ENCODE measurements around the gene IL1R1.
"Not testable (repeated sequence)": the region's sequence is repeated elsewhere in the genome, so short reads cannot be mapped to it uniquely, and the experiment has no call there.

Gene IL1R1, protein sequence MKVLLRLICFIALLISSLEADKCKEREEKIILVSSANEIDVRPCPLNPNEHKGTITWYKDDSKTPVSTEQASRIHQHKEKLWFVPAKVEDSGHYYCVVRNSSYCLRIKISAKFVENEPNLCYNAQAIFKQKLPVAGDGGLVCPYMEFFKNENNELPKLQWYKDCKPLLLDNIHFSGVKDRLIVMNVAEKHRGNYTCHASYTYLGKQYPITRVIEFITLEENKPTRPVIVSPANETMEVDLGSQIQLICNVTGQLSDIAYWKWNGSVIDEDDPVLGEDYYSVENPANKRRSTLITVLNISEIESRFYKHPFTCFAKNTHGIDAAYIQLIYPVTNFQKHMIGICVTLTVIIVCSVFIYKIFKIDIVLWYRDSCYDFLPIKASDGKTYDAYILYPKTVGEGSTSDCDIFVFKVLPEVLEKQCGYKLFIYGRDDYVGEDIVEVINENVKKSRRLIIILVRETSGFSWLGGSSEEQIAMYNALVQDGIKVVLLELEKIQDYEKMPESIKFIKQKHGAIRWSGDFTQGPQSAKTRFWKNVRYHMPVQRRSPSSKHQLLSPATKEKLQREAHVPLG

DNA sequence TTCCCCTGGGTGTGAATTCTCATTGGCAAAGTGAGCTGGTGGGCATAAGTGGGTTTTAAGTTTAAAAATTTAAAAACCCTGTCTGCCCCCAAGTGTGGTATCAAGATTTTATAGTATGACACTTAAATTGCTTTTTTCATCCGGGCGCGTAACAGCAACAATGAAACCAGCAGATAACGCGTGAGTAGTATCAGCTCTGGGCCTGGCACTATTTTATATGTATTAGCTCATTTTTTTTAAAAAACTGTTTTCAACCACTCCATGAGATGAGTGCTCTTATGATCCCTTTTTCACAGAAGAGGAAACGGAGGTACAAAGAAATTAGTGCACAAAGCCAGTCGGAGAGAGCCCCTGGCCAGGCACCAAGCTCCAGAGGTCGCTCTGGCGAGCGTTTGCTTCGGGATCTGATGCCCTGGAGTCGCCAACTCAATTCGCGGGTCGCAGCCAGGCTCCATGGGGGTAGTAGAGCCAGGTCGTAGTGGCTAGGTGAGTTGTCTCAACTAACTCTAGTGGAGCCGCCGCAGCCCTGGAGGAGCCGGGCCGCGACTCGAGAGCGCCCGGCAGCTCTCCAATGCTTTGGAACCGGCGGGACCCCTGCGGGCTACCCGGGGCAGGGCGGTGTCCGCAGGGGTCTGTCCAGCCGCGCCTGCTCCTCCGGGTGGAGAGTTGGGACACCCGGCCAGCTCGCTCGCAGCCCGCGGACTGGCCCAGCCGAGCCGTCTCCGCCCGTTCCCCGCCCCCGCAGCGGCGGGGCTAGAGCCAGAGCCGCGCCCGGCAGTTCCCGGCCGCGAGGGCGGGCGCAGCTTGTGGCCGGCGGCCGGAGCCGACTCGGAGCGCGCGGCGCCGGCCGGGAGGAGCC, at the start of gene IL1R1:
Gene IL1R1 (plus strand): TSS at position 777 of the 859 bp plus-strand sequence. CDS start 14,979 bp downstream, outside the sequence.
- DNase-seq: no peak

DNA sequence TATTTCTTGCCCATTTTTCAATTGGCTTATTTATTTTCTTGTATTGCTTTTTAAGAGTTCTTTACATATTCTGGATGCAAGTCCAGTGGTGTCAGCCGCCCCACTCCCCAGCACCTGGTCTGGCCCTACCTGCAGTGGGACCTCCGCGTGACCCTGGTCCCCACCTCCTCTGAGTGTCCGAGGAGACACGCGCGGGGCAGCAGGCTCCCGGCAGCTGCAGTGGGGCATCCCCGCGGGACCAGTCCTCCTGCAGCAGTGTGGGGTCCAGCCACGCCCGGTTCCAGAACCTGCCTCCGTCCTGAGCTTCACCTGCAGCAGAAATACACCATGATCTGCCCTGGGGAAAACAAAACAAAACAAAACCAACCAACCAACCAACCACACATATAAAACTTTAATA, 48.9 kb upstream of the IL1R1 start:
- no peak for DNase-seq

DNA sequence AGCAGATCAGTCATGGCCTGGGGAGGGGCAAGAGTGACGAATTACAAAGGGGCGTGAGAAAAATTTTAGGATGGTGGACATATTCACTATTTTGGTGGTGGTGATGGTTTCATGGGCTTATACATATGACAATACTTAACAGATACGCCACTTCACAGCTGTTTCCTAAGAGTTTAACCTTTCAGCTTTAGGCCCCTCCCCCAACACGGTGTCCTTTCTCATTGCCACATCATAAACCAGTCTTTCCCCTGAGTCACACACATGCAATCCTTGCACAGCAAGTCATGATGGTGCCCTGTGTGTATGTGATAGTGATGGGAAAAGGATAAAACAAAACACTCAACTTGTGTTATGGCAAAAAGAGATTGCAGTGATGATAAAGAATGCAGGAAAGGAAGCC, 47.6 kb upstream of the IL1R1 start:
- no peak for DNase-seq

DNA sequence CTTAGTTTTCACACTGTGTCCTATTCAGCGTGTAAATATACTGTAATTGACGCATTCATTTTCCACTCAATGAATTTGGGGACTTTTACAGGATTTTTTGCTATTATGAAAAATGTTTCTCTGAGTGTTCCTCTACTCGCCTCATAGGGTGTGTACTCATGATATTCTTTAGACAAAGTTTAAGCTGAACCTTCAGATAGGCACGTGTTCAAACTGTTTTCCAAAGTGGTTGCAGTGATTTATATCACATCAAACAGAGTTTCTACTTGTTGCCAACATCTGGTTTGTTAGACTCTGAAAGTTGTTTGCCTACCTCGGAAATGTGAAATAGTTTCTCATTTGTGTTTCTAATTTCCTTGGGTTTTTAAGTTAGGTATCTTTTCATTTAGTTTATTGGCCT, 46.4 kb upstream of the IL1R1 start:
- no peak for DNase-seq

DNA sequence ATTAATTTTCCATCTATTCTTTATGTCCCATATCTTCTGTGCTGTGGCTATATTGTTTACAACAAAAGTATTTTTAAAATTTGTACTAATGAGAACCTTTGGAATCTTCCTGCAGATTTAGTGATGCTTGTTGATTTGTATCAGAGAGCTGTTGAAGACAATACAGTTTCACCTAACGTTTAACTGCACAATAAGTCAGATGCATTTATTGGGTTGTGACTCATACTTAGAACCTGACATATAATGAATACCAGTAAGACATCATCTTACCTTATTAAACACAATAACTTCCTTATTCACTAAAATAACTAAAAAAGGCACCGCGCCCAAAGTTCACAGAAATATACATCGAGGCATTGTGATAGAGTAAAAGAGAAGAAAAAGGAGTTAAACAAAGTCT, 43.8 kb upstream of the IL1R1 start:
- DNase-seq: no peak

DNA sequence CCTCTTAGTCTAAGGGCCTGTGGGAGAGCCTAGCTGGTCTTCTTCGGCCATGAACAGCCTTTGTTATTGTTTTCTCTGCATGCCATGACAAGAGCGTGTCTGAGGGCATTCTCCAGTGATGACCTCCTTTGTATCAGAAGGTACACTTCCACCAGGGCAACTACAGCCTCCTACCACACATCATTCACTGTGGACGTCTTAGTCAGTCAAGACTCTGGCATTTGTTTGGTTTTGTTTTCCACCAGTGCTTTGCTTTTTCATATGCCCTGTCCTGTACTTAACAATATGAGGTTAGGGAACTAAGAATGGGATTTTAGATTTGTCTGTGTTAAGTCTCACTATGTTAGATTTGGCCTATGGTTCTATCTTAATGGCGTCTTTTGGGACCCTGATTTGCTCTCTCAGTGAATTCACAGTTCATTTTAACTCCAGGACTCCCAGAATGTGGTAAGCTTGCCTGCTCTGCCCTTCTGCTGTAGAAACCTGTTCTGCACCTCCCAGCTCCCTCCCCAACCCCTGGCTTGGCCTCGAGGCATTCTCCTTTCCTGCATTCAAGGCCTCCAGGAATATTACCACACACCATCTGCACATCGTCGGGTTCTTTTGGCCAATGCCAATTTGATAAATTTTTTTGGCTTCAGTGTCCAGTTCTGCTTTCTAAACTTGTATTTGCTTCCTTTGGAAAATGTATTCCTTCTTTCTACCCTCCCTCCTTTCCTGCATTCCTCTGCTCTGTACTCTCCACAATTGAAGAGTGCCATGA, 42.8 kb upstream of the IL1R1 start:
- no peak for DNase-seq

DNA sequence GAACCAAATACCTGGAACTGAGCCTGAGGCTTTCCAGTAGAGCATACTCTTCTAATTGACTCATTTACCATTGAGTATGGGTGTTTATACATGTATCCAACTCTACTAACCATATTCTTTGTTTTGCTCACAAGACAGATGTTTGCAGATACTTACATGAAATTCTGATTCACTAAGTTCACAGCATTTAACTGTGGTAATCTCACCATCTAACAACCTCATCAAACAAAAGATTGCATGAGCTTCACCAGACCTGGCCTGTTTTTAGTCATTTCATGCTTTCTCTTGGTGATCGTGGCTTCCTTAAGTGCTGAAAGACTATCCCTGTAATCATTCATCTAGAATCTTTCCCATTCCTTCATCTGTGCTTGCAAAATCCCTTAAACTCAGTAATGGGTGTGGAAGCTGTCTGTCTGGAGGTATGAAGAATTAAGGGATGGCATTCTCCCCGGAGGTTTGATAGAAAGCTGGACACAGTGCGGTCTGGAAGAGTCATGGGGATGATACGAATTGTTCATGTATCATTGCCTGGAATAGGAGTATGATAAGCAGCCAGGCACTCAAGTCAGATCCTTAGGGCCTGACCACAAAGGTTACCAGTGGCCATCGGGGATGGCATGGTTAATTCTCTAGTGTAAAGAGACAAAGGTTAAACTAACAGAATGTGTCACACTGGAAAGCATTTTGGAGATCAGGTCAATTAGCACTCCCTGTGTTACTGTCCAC, 42.0 kb upstream of the IL1R1 start:
- DNase-seq: no peak

DNA sequence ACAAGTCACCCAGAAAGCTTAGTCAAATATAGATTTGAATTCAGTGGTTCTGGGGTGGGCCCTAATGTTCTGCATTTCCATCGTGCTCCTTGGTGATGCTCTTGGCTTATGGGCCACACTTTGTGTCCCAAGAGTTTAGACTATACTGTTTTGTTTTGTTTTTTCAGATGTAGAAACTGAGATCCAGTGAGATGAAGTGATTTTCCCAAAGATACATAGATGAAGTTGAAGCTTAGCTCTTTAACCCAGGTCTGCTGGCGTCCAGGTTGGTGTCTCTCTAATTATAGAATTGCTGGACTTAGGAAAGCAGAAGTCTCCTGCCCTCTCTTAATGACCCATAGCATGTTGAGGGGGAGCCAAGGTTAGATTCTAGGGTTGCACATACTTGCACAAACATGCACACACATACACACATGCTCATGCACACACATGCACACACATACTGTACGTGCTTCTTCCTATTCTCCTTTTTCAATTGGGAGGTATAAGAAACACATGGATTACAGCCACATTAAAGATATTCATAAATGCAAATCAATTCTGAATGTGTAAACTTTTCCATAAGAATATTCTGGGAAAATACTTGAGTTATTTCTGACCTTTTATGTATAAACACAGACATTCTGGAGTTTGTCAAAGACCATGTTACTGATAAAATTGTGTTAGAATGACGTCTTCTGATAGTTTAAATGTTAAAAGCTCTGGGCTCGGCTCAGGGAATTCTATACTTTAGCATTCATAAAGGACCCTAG, 41.3 kb upstream of the IL1R1 start:
- no peak for DNase-seq

DNA sequence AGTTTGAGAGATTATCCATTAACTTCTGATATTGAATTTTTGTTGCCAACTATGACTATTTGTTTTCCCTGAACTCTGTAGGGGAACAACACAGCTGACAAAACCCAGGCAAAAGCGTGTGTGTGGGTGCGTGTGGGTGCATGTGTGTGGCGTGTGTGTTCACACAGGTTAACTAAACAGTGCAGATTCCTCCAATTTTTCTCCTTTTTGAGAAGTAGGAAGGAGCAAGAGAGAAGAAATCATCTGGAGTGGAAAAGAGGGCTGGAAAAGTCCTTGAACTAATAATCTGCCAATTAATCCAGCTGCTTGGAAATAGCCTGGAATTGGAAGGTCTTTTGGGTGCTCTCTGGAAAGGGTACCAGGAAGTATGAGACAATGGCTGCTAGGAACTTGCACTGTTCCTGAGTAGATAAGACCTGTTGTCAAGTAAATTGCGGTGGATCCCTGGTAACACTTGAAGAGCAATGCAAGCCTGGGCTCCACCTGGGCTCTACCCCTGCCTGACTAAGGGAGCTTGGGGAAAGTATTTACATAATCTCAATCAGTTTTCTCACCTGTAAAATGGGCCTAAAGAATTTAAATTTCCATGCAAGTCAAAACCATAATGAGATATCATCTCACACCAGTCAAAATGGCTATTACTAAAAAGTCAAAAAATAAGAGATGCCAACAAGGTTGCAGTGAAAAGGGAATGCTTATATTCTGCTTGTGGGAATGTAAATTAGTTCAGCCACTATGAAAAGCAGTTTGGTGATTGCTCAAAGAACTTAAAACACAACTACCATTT, 40.5 kb upstream of the IL1R1 start:
- DNase-seq: no peak

DNA sequence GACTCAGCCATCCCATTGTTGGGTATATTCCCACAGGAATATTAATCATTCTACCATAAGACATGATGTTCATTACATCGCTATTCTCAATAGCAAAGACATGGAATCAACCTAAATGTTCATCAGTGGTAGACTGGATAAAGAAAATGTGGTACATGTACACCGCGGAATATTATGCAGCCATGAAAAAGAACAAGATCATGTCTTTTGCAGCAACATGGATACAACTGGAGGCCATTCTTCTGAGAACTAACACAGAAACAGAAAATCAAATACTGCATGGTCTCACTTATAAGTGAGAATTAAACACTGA, 40.0 kb upstream of the IL1R1 start:
- DNase-seq: not testable (repeated sequence)

DNA sequence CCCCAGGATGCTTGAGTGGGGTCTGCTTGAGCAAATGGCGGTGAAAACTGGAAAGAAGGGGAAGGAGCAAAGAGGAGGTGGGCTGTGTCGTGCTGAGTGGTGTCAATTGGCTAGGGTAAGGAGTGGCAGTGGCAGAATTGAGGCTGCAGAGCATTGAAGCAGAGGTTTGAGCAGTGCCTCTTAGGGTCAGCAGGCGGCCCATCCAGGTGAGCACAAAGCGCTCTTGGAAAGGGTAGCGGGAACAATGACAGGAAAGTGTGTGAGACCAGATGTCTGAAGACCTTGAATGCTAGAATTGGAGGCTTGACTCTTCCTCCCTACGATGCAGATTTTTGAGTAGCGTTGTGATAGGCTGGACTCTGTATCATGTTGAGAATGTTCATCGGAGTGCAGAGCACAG, 39.3 kb upstream of the IL1R1 start:
- no peak for DNase-seq

DNA sequence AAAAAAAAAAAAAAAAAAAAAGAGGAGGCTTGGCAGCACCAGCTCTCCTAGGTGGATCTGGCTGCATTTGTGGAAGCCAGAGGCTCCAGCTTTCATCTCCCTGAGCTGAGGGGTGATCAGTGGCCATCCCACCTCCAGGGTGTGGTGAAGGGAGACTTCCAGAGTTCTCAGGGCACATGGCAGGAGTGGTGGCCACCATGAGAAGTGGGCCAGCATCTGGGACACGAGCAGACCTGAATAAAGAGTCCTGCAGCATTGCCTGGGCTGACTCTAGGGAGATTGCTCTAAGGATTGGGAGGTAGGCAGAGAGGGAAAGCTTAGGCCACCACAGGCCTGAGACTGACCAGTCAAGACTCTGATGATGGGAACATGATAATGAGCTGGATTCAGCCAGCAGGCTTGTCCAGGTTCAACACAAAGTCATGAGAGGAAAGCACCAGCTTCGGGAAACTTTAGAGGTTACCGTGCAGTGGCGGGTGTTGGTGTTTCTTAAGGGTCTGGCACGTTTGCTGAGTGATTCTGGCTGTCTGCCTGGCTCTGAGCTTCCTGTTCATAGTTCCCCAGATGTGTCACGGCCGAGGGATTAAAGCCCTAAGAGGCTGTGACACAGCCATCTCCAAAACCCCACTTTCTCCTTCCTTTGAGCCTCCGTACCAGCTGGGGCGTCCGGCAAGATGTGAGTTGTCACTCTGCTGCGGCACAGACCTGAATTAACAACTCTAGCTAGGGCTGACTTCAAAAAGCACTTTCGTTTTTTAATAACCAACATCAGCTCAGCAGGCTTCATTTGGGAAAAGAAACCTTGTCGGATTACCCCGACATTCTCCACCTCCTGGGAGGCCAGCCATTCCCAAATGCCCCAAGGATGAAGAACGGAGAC, 38.3 kb upstream of the IL1R1 start:
- DNase-seq: no peak

DNA sequence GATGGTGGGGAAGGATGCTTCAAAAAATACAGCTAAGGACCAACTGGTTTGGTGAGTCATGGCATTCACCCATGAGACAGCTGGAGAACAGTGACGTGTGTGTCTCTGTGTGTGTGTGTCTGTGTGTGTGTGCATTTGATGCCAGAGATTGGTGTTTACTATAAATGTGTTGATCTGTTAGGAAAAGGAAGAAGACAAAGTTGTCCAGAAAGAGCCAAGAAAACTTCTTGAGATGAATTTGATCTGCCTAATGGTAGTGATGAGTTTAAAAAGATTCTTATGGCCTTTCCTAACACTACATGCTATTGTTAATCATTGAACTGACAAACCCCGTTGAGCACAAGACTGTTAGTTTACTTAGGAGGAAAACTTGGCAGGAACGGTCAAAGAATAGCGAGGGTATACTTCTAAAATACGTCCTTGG, 36.4 kb upstream of the IL1R1 start:
- no peak for DNase-seq

DNA sequence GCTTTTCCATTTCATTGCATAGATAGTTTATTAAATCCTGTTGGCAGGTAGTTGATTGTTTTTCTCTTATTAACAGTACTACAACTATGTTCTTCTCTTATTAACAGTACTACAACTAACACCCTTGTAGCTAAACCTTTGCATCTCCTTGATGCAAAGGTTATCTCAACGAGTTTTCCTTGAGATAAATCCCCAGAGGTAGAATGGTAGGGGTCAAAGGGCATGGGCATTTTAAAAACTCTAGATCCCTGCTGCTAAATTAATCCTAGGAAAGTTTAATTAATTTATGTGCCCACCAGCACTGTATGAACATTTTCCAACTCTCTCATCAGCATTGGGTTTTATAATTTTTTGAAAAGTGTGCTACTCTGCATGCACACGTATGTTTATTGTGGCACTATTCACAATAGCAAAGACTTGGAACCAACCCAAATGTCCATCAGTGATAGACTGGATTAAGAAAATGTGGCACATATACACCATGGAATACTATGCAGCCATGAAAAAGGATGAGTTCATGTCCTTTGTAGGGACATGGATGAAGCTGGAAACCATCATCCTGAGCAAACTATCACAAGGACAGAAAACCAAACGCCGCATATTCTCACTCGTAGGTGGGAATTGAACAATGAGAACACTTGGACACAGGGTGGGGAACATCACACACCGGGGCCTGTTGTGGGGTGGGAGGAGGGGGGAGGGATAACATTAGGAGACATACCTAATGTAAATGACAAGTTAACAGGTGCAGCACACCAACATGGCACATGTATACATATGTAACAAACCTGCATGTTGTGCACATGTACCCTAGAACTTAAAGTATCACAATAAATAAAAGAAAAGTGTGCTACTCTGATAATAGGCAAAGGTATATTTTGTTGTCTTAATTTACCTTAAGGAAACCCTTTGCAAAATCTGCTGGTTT, 35.5 kb upstream of the IL1R1 start:
- not testable (repeated sequence) for DNase-seq

DNA sequence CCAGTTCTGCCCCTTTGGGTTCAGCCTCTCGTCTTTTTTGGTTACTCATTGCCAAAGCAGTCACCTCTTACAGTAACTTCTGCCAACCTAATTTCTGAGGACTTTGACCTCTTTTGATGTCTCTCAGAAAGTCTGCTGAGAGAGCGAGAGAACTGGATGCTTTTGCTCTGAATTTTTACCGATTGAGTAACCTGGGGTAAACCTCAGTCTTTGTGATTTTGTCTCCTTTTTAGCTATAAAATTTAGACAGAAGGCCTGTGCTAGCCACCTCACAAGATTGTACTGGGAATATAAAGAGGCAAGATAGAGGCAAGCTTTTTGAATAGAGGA, 34.8 kb upstream of the IL1R1 start:
- DNase-seq: no peak

DNA sequence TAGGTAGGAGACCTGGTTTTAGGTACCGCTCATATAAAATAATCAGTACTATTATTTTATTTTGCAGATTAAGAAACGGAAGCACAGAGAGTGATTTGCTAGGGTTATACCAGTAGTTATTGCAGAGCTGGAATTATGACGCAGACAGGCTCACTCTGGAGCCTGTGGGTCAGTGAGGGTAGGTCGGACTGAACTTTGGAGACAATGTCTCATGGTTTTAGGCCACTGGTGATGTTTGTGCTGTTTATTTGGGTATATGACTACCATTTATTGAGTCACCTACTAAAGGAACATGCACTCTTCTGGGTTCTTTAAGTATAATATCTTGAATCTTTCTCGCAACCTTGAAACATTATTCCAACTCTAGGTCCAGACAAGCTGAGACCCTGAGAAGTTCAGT, 33.5 kb upstream of the IL1R1 start:
- no peak for DNase-seq

DNA sequence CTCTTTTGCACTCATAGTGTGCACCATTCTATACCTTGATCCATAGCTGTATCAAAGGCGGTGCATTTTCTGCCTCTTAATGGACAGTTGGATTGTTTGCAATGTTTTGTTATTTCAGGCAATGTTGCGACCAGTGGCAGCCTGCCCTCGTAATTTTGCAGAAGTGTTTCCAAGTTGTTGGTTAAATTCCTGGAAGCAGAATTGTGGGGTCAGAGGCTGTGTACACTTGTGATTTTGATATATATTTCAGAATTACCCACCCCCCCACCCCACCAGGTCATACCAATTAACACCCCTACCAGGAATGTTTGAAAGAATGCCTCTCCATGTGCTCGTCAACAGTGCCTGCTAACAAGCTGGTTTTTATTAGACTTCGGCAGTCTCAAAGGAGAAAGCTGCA, 32.4 kb upstream of the IL1R1 start:
- no peak for DNase-seq

DNA sequence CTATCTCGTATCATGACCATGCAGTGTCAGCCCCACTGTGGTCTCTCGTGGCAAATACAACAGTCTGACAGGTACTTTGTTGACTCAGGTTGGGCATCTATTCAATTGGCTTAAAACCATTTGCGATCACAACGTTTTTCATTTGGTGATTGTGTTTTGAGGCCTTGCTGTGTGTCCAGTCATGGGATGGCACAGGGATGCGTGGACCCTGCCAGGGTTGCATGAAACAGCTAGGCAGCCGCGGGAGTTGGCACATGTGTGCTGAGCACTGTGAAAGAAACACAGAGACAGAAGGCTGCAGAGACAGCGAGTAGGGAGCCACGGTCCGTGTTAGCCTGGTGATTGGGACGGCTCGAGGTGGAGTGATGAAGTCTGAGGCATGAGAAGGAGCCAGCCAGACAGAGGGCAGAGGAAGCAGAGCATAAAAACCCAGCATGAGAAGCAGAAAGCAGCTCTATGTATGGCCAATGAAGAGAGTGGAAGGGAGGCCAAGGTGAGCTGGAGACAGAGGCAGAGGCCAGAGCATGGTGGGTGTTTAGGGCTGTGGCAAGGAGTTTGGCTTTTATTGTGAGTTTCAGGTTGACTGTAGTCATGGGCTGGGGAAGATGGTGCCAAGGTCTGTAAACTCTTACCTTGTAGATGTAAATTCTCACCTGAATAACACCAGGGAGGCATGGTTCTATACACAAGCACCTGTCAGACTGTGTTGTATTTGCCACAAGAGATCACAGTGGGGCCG, 31.8 kb upstream of the IL1R1 start:
- DNase-seq: no peak

Measured in NCI-H1436 (cell line).